Subcutaneous preadipocyte (primary cell): Measurements from ENCODE around the gene MSH5. TPM values are rescaled to one million over a fixed set of nuclear protein-coding genes. Genes with fewer than 3 reads are reported as not detected.

Experiments
- small RNA-seq: library from RNA; depleted of rRNA; stranded (forward); fragments of <200 nt; gene quantifications from one replicate; pipeline ENCODE3, GENCODE V24; 2012
- total RNA-seq: library from RNA; depleted of rRNA; stranded (reverse); fragments of >200 nt; gene quantifications from 2 replicates; pipeline ENCODE4 v1.2.3, GENCODE V29; 2012

Gene MSH5
- total RNA-seq, 1 donor, result 16.9 TPM

Small RNA genes within 50 kb of the gene (small RNA-seq; reads per million reads assigned to genes)
- not detected for gene LY6G6D
- gene MIR4646, result not detected
- not detected for gene MSH5-SAPCD1
- not detected for gene RF00019
- gene RNU6-850P, result not detected
- gene SAPCD1, result 0.08 reads per million

Other genes starting within 250 kb of the MSH5 start
- 10.7 and 11.1 TPM in 2 replicates for gene MICB, start 241.9 kb upstream of the MSH5 start, total RNA-seq
- not detected in 2 replicates for gene MCCD1, start 211.0 kb upstream of the MSH5 start, total RNA-seq
- gene DDX39B, start 198.0 kb upstream of the MSH5 start, total RNA-seq, result 448 and 514 TPM in 2 replicates
- gene ATP6V1G2, start 193.4 kb upstream of the MSH5 start, total RNA-seq, result 1.8 TPM in 2 replicates
- gene NFKBIL1, start 192.4 kb upstream of the MSH5 start, total RNA-seq, result 22.3 and 29.0 TPM in 2 replicates
- not detected in 2 replicates for gene LTA, start 167.7 kb upstream of the MSH5 start, total RNA-seq
- gene TNF, start 164.4 kb upstream of the MSH5 start, total RNA-seq, result not detected in 2 replicates
- not detected in 2 replicates for gene LTB, start 157.6 kb upstream of the MSH5 start, total RNA-seq
- not detected in 2 replicates for gene LST1, start 153.7 kb upstream of the MSH5 start, total RNA-seq
- gene NCR3, start 147.0 kb upstream of the MSH5 start, total RNA-seq, result not detected in 2 replicates
- not detected in 2 replicates for gene AIF1, start 124.8 kb upstream of the MSH5 start, total RNA-seq
- 54.7 and 90.9 TPM in 2 replicates for gene PRRC2A, start 119.3 kb upstream of the MSH5 start, total RNA-seq
- gene BAG6, start 87.3 kb upstream of the MSH5 start, total RNA-seq, result 145 and 182 TPM in 2 replicates
- gene APOM, start 84.1 kb upstream of the MSH5 start, total RNA-seq, result 0.59 and 1.1 TPM in 2 replicates
- gene C6orf47, start 79.2 kb upstream of the MSH5 start, total RNA-seq, result 12.5 and 15.8 TPM in 2 replicates
- 24.3 and 26.4 TPM in 2 replicates for gene GPANK1, start 75.0 kb upstream of the MSH5 start, total RNA-seq
- 130 and 189 TPM in 2 replicates for gene CSNK2B, start 73.9 kb upstream of the MSH5 start, total RNA-seq
- gene LY6G5B, start 70.0 kb upstream of the MSH5 start, total RNA-seq, result 3.3 and 4.3 TPM in 2 replicates
- 0.37 and 0.39 TPM in 2 replicates for gene LY6G5C, start 58.9 kb upstream of the MSH5 start, total RNA-seq
- 29.4 and 34.0 TPM in 2 replicates for gene ABHD16A, start 36.7 kb upstream of the MSH5 start, total RNA-seq
- gene LY6G6F, start 33.1 kb upstream of the MSH5 start, total RNA-seq, result not detected in 2 replicates
- not detected in 2 replicates for gene LY6G6D, start 24.7 kb upstream of the MSH5 start, total RNA-seq
- gene LY6G6C, start 18.3 kb upstream of the MSH5 start, total RNA-seq, result not detected in 2 replicates
- not detected in 2 replicates for gene MPIG6B, start 16.6 kb upstream of the MSH5 start, total RNA-seq
- gene DDAH2, start 10.7 kb upstream of the MSH5 start, total RNA-seq, result 22.7 and 32.0 TPM in 2 replicates
- 927 and 1,210 TPM in 2 replicates for gene CLIC1, start 3.5 kb upstream of the MSH5 start, total RNA-seq
- 0.59 and 1.1 TPM in 2 replicates for gene SAPCD1, start 22.7 kb downstream of the MSH5 start, total RNA-seq
- under 0.01 and 0.98 TPM in 2 replicates for gene VWA7, start 37.3 kb downstream of the MSH5 start, total RNA-seq
- gene VARS1, start 55.7 kb downstream of the MSH5 start, total RNA-seq, result 88.6 and 117 TPM in 2 replicates
- 37.1 and 48.9 TPM in 2 replicates for gene LSM2, start 67.0 kb downstream of the MSH5 start, total RNA-seq
- 0.37 and 0.39 TPM in 2 replicates for gene HSPA1L, start 75.3 kb downstream of the MSH5 start, total RNA-seq
- 35.6 and 53.8 TPM in 2 replicates for gene HSPA1A, start 75.5 kb downstream of the MSH5 start, total RNA-seq
- 77.8 and 79.0 TPM in 2 replicates for gene HSPA1B, start 87.7 kb downstream of the MSH5 start, total RNA-seq
- 55.9 and 56.1 TPM in 2 replicates for gene NEU1, start 122.8 kb downstream of the MSH5 start, total RNA-seq
- not detected in 2 replicates for gene SLC44A4, start 139.0 kb downstream of the MSH5 start, total RNA-seq
- 43.4 and 50.4 TPM in 2 replicates for gene EHMT2, start 157.7 kb downstream of the MSH5 start, total RNA-seq
- gene ZBTB12, start 162.1 kb downstream of the MSH5 start, total RNA-seq, result 1.5 and 1.8 TPM in 2 replicates
- 0.59 and 2.9 TPM in 2 replicates for gene C2, start 187.7 kb downstream of the MSH5 start, total RNA-seq
- 6.3 and 10.7 TPM in 2 replicates for gene CFB, start 206.1 kb downstream of the MSH5 start, total RNA-seq
- 97.9 and 114 TPM in 2 replicates for gene NELFE, start 219.0 kb downstream of the MSH5 start, total RNA-seq
- gene SKIC2, start 219.2 kb downstream of the MSH5 start, total RNA-seq, result 55.5 and 55.7 TPM in 2 replicates
- 13.5 and 15.1 TPM in 2 replicates for gene DXO, start 232.1 kb downstream of the MSH5 start, total RNA-seq
- 1.4 and 2.6 TPM in 2 replicates for gene C4A, start 242.1 kb downstream of the MSH5 start, total RNA-seq